CD4-positive, alpha-beta T cell treated with Interleukin-6 at 100 ng/mL for 8 hours (primary cell): ENCODE results near the gene ANTXR1.

Experiments
- DNase-seq: peaks from one replicate; pipeline ENCODE4 v3.0.0-alpha.2; 2020; ENCODE audit warnings: mixed read lengths, low spot score

The ANTXR1 gene

GRCh38 chr2:69033461-69034095, 20.6 kb downstream of the ANTXR1 start:
- DNase-seq = no peak

- no peak for DNase-seq
These were observed 21.1 kb downstream of the ANTXR1 start for GRCh38 chr2:69034122-69034521.

GRCh38 chr2:69034845-69035244, 21.9 kb downstream of the ANTXR1 start:
- no peak for DNase-seq

- DNase-seq = no peak
These were observed 23.9 kb downstream of the ANTXR1 start for GRCh38 chr2:69036926-69037325.

- DNase-seq = no peak
These were observed 28.2 kb downstream of the ANTXR1 start for GRCh38 chr2:69041214-69041613.

- DNase-seq = no peak
These were observed 30.9 kb downstream of the ANTXR1 start for GRCh38 chr2:69043736-69044400.

GRCh38 chr2:69046221-69046662, 33.3 kb downstream of the ANTXR1 start:
- no peak for DNase-seq

GRCh38 chr2:69047625-69048145, 34.7 kb downstream of the ANTXR1 start:
- no peak for DNase-seq

- DNase-seq = no peak
These were observed 37.8 kb downstream of the ANTXR1 start for GRCh38 chr2:69050802-69051201.

GRCh38 chr2:69053416-69053965, 40.5 kb downstream of the ANTXR1 start:
- DNase-seq = no peak

GRCh38 chr2:69054431-69054830, 41.5 kb downstream of the ANTXR1 start:
- DNase-seq = no peak

- no peak for DNase-seq
These were observed 42.9 kb downstream of the ANTXR1 start for GRCh38 chr2:69055688-69056470.

GRCh38 chr2:69057660-69058059, 44.7 kb downstream of the ANTXR1 start:
- DNase-seq = no peak

GRCh38 chr2:69059731-69060290, 46.8 kb downstream of the ANTXR1 start:
- DNase-seq = no peak

- no peak for DNase-seq
These were observed 48.0 kb downstream of the ANTXR1 start for GRCh38 chr2:69060938-69061501.

GRCh38 chr2:69061525-69061924, 48.5 kb downstream of the ANTXR1 start:
- no peak for DNase-seq

- no peak for DNase-seq
These were observed 49.5 kb downstream of the ANTXR1 start for GRCh38 chr2:69062307-69062962.

- no peak for DNase-seq
These were observed 52.9 kb downstream of the ANTXR1 start for GRCh38 chr2:69065735-69066336.

GRCh38 chr2:69067026-69067630, 54.1 kb downstream of the ANTXR1 start:
- no peak for DNase-seq

GRCh38 chr2:69067866-69068265, 54.9 kb downstream of the ANTXR1 start:
- DNase-seq = no peak
